ENCODE results near the gene WASF1.

The WASF1 gene

GRCh38 chr6:110179406-110180227, at the start of gene WASF1:
Gene WASF1 (minus strand): TSS chr6:110179670. CDS start chr6:110127601, 52,069 bp downstream.
- no peaks in the 10 kb centered on the region for H3K27me3 ChIP-seq (ENCODE audit: low read depth, low read length)
- H3K4me3 ChIP-seq (ENCODE audit: low read length) = peak within 1 kb of the TSS; percentile 94
- H2AFZ ChIP-seq (ENCODE audit: low read depth, low read length) = peak within 1 kb of the TSS; percentile 83
- H3K79me2 ChIP-seq (ENCODE audit: low read length) = peaks cover 47% of the 10 kb centered on the region
- peaks cover 22% of the 10 kb centered on the region for H4K20me1 ChIP-seq (ENCODE audit: insufficient read depth, low read length)
- H3K4me1 ChIP-seq (ENCODE audit: low read length) = peaks cover 17% of the 10 kb centered on the region
- no peaks in the 10 kb centered on the region for H3K9me3 ChIP-seq (ENCODE audit: insufficient read depth, low read length)
- peak within 1 kb of the TSS; percentile 80 for H3K9ac ChIP-seq (ENCODE audit: low read length)
- peak within 1 kb of the TSS; percentile 51 for H3K27ac ChIP-seq (ENCODE audit: low read length)
- no peaks in the 10 kb centered on the region for H3K36me3 ChIP-seq (replicated peaks; ENCODE audit: low read depth, low read length)
- TF ChIP-seq CTCF (IDR thresholded peaks at IDR 0.05; ENCODE audit: low read depth, low read length) (no peak), EZH2phosphoT487 (IDR thresholded peaks at IDR 0.05; ENCODE audit: low read depth) (no peak)
- H3K4me2 ChIP-seq (ENCODE audit: low read length) = peak within 1 kb of the TSS; percentile 92

- Histone ChIP-seq H3K4me1 (ENCODE audit: low read length) (no peaks in the 10 kb centered on the region), H3K4me3 (ENCODE audit: low read length) (no peak overlapping the region), H3K79me2 (ENCODE audit: low read length) (no peaks in the 10 kb centered on the region), H2AFZ (ENCODE audit: low read depth, low read length) (no peak overlapping the region), H3K9me3 (ENCODE audit: insufficient read depth, low read length) (no peaks in the 10 kb centered on the region), H3K27me3 (ENCODE audit: low read depth, low read length) (no peaks in the 10 kb centered on the region), H3K4me2 (ENCODE audit: low read length) (no peak overlapping the region), H4K20me1 (ENCODE audit: insufficient read depth, low read length) (no peaks in the 10 kb centered on the region), H3K9ac (ENCODE audit: low read length) (no peak overlapping the region), H3K27ac (ENCODE audit: low read length) (no peak overlapping the region), H3K36me3 (replicated peaks; ENCODE audit: low read depth, low read length) (peaks cover 5% of the 10 kb centered on the region)
- no peak for TF ChIP-seq EZH2phosphoT487 (IDR thresholded peaks at IDR 0.05; ENCODE audit: low read depth)
- TF ChIP-seq CTCF (IDR thresholded peaks at IDR 0.05; ENCODE audit: low read depth, low read length) = no peak
Observed at GRCh38 chr6:110226261-110226660, 46.8 kb upstream of the WASF1 start.

- no peaks in the 10 kb centered on the region for H3K4me1 ChIP-seq (ENCODE audit: low read length)
- no peak overlapping the region for H3K9ac ChIP-seq (ENCODE audit: low read length)
- H3K36me3 ChIP-seq (replicated peaks; ENCODE audit: low read depth, low read length) = peaks cover 6% of the 10 kb centered on the region
- no peak overlapping the region for H3K4me2 ChIP-seq (ENCODE audit: low read length)
- no peaks in the 10 kb centered on the region for H3K79me2 ChIP-seq (ENCODE audit: low read length)
- H4K20me1 ChIP-seq (ENCODE audit: insufficient read depth, low read length) = no peaks in the 10 kb centered on the region
- no peaks in the 10 kb centered on the region for H3K27me3 ChIP-seq (ENCODE audit: low read depth, low read length)
- TF ChIP-seq EZH2phosphoT487 (IDR thresholded peaks at IDR 0.05; ENCODE audit: low read depth) = no peak
- TF ChIP-seq CTCF (IDR thresholded peaks at IDR 0.05; ENCODE audit: low read depth, low read length) = no peak
- no peak overlapping the region for H2AFZ ChIP-seq (ENCODE audit: low read depth, low read length)
- H3K4me3 ChIP-seq (ENCODE audit: low read length) = no peak overlapping the region
- H3K27ac ChIP-seq (ENCODE audit: low read length) = no peak overlapping the region
- no peaks in the 10 kb centered on the region for H3K9me3 ChIP-seq (ENCODE audit: insufficient read depth, low read length)
Observed at GRCh38 chr6:110221738-110222137, 42.3 kb upstream of the WASF1 start.

GRCh38 chr6:110217266-110217665, 37.8 kb upstream of the WASF1 start:
- Histone ChIP-seq H4K20me1 (ENCODE audit: insufficient read depth, low read length) (no peaks in the 10 kb centered on the region), H3K27me3 (ENCODE audit: low read depth, low read length) (no peaks in the 10 kb centered on the region), H3K36me3 (replicated peaks; ENCODE audit: low read depth, low read length) (peaks cover 9% of the 10 kb centered on the region), H3K9ac (ENCODE audit: low read length) (no peak overlapping the region), H3K27ac (ENCODE audit: low read length) (no peak overlapping the region), H3K4me3 (ENCODE audit: low read length) (no peak overlapping the region), H2AFZ (ENCODE audit: low read depth, low read length) (no peak overlapping the region), H3K4me2 (ENCODE audit: low read length) (no peak overlapping the region), H3K4me1 (ENCODE audit: low read length) (peaks cover 4% of the 10 kb centered on the region; the same call in 1 of the 2 replicates), H3K9me3 (ENCODE audit: insufficient read depth, low read length) (no peaks in the 10 kb centered on the region), H3K79me2 (ENCODE audit: low read length) (no peaks in the 10 kb centered on the region)
- no peak for TF ChIP-seq CTCF (IDR thresholded peaks at IDR 0.05; ENCODE audit: low read depth, low read length)
- TF ChIP-seq EZH2phosphoT487 (IDR thresholded peaks at IDR 0.05; ENCODE audit: low read depth) = no peak
